Measurements from ENCODE around the gene TMEM205. TPM values are rescaled to one million over a fixed set of nuclear protein-coding genes. Genes with fewer than 3 reads are reported as not detected.

Gene TMEM205
- total and polyA plus RNA-seq, 2 of the 8 experiments (the other 6 are each of a cell fraction or from before 2014, with no cell fraction given): 73.5 to 423 TPM

GRCh38 chr19:11375143-11375948 lies 29.3 kb upstream of the TMEM205 start:
- Histone ChIP-seq H3K23ac (ENCODE audit: insufficient read length) (no peak overlapping the region), H3K27ac (ENCODE audit: low read depth, low read length) (peak overlapping the region; percentile 63), H4K20me1 (replicated peaks in 1 of 2; ENCODE audit: control insufficient read depth in 1 of 2, insufficient read depth in 2 of 2, low read length in 2 of 2) (peaks cover 2% of the 10 kb centered on the region in 2 experiments), H3K56ac (replicated peaks; ENCODE audit: insufficient read length, low read depth, low read length) (peak overlapping the region; percentile 66), H4K5ac (ENCODE audit: insufficient read length, low read depth, low read length) (peak overlapping the region; percentile 3), H2BK5ac (ENCODE audit: low read depth, low read length) (peak overlapping the region; percentile 87), H2BK12ac (ENCODE audit: low read depth, low read length) (0 out of 2 replicates have a peak overlapping the region, but pooled peaks have one; percentile 80), H2BK20ac (ENCODE audit: low read length) (no peak overlapping the region), H3K4ac (replicated peaks; ENCODE audit: insufficient read length, low read depth, low read length) (no peak overlapping the region), H3K36me3 (ENCODE audit: control insufficient read depth in 2 of 4, insufficient read depth in 4 of 4, low read length in 3 of 4) (no peaks in the 10 kb centered on the region), H3K23me2 (ENCODE audit: low read depth, low read length) (peaks cover 10% of the 10 kb centered on the region), H2AFZ (ENCODE audit: low read length) (no peak overlapping the region), H4K91ac (replicated peaks; ENCODE audit: insufficient read length, low read length) (peak overlapping the region; percentile 22), H2BK15ac (ENCODE audit: low read length) (peak overlapping the region; percentile 81; the same call in 1 of the 2 replicates), H3K9ac (replicated peaks in 1 of 4; ENCODE audit: extremely low read depth in 1 of 4, low read depth in 3 of 4, low read length in 3 of 4) (peak overlapping the region in 3 of 4 experiments; percentile 38 to 52 (median 42); a peak in 3 of 7 replicates), H3K4me1 (replicated peaks in 1 of 4; ENCODE audit: control insufficient read depth in 3 of 4, insufficient read depth in 4 of 4, low read length in 3 of 4) (peaks cover 0 to 11% (median 10%) of the 10 kb centered on the region in 4 experiments; a peak in 6 of 7 replicates), H3K18ac (ENCODE audit: extremely low read depth, low read length) (peak overlapping the region; percentile 78), H3K9me3 (ENCODE audit: insufficient read depth in 2 of 2, low read depth in 1 of 2, low read length in 1 of 2) (no peaks in the 10 kb centered on the region), H3K4me3 (ENCODE audit: extremely low read depth in 1 of 4, insufficient read depth in 2 of 4, low read depth in 3 of 4, low read length in 4 of 4) (peak overlapping the region; percentile 67 to 90 (median 71)), H3K79me2 (ENCODE audit: control insufficient read depth in 1 of 2, insufficient read depth in 2 of 2, low read length in 2 of 2) (no peaks in the 10 kb centered on the region), H2BK120ac (replicated peaks; ENCODE audit: low read depth, low read length) (no peak overlapping the region), H3K4me2 (ENCODE audit: insufficient read depth in 1 of 2, low read depth in 2 of 2, low read length in 2 of 2) (peak overlapping the region; percentile 74 to 79), H2AK5ac (ENCODE audit: low read depth, low read length) (no peak overlapping the region; the same call in 1 of the 2 replicates), H3K79me1 (ENCODE audit: low read depth, low read length) (peaks cover 2% of the 10 kb centered on the region; the same call in 1 of the 2 replicates), H3K14ac (ENCODE audit: insufficient read length) (no peak overlapping the region), H3K27me3 (replicated peaks in 1 of 4; ENCODE audit: control insufficient read depth in 3 of 4, extremely low read depth in 1 of 4, insufficient read depth in 3 of 4, low read length in 3 of 4) (no peaks in the 10 kb centered on the region), H4K8ac (ENCODE audit: extremely low read depth, insufficient read depth, low read length) (peak overlapping the region; percentile 63; the same call in 1 of the 2 replicates)
- no peak for FAIRE-seq
- DNase-seq (ENCODE audit: low read depth in 1 of 2, low spot score in 2 of 2): peak in 1 of 2 experiments; percentile 68
- ChIA-PET POLR2A (ENCODE audit: partially characterized antibody) (interaction anchor here (0.6 to 5.2 kb wide), 29 partner anchors 8 to 1574 kb away, joined by 3 to 34 read pairs (median 4); partner anchors contain the start of genes CCDC159, ELAVL3, EPOR and ODAD3), CTCF (ENCODE audit: partially characterized antibody) (interaction anchor here (1.2 to 16.8 kb wide), 11 partner anchors 8 to 108 kb away, joined by 3 to 197 read pairs (median 10); partner anchors contain the start of genes EPOR, ODAD3, PRKCSH and RGL3)
- TF ChIP-seq SP1 (IDR thresholded peaks at IDR 0.05; ENCODE audit: low read depth, low read length) (0 out of 2 replicates have a peak, but pooled peaks have one; percentile 39), SP4 (IDR thresholded peaks at IDR 0.05; ENCODE audit: low read length) (0 out of 2 replicates have a peak, but pooled peaks have one; percentile 5), HDAC2 (IDR thresholded peaks at IDR 0.05; ENCODE audit: borderline replicate concordance in 1 of 2, low read depth in 2 of 2, low read length in 2 of 2) (no peak)
- WGBS, 2 experiments (ENCODE audit: extremely low coverage in 1 of 2, insufficient coverage in 1 of 2, insufficient read length in 1 of 2, insufficient replicate concordance in 2 of 2, low coverage in 1 of 2, low lambda C conversion rate in 2 of 2, missing lambda C conversion rate in 1 of 2): 41% methylated on average over 27 of the region's 27 CpGs; no CpG with 5 or more reads in 1 of the 2 experiments
